Mucosa of descending colon (tissue), 3 donors: ENCODE data around the gene MAGI2. TPM values are rescaled to one million over a fixed set of nuclear protein-coding genes. Genes with fewer than 3 reads are reported as not detected.

Experiments used
- ATAC-seq: fragments of 200-7000 bp; cut with Tn5 transposase; one replicate; pipeline ENCODE4 v1.9.1; 2020; ENCODE audit warnings: mild to moderate bottlenecking, moderate library complexity
- DNase-seq, 3 donors: peaks; one replicate each; pipeline ENCODE4 v3.0.0-alpha.2; 2020
- H3K36me3 ChIP-seq: fragments of 200-600 bp; one replicate; pipeline ENCODE4 v1.8.0; 2021; ENCODE audit warnings: low read depth, mild to moderate bottlenecking
- H3K4me1 ChIP-seq: fragments of 200-600 bp; one replicate; pipeline ENCODE4 v1.8.0; 2021; ENCODE audit warnings: low read depth, mild to moderate bottlenecking
- H3K4me3 ChIP-seq: fragments of 200-600 bp; one replicate; pipeline ENCODE4 v1.8.0; 2021; ENCODE audit warnings: mild to moderate bottlenecking
- H3K9me3 ChIP-seq: fragments of 200-600 bp; one replicate; pipeline ENCODE4 v1.8.0; 2021; ENCODE audit warnings: mild to moderate bottlenecking
- CTCF ChIP-seq: fragments of 200-600 bp; IDR thresholded peaks from one replicate; pipeline ENCODE4 v1.8.0; 2022; ENCODE audit warnings: antibody characterized with exemption, mild to moderate bottlenecking
- intact Hi-C, 2 donors: fragments of 100-400 bp; cut with DNase I in 1 of 2; cut with micrococcal nuclease in 1 of 2; formaldehyde crosslinking; loops; one replicate each; pipeline versions ENCODE4 v1.11.0 to v1.11.1; 2022; cut with DNase I, micrococcal nuclease
- total RNA-seq, 3 donors: library from RNA; stranded (reverse); fragmentation: NEBNext Ultra II Directional in 2 of 3; extraction: Animal tissue kit (Norgen Biotek cat#: 25700) in 2 of 3; gene quantifications; one replicate each; pipeline versions ENCODE4 v1.2.1 to v1.2.4, GENCODE V29; 2021 to 2023
- donor health status: DM: no; HTN: no; CAD: no; lungs with moderate emphysema.
- donor health status: DM: no; HTN: no; CAD: no.
- donor health status: DM: no; HTN: yes; CAD: no.

Gene MAGI2
- total RNA-seq, 3 donors from 2014 or later: 1.9 to 14.5 (median 2.7) TPM

- TF ChIP-seq CTCF: no peak
- no peak overlapping the region for H3K4me3 ChIP-seq
- intact Hi-C loops: no loop called here
- H3K4me1 ChIP-seq: no peaks in the 10 kb centered on the region
- no peaks in the 10 kb centered on the region for H3K9me3 ChIP-seq
- H3K36me3 ChIP-seq: no peaks in the 10 kb centered on the region
- DNase-seq (no peak), ATAC-seq (no peak)
Measured at GRCh38 chr7:78359836-78360235, 1093.6 kb downstream of the MAGI2 start.

- TF ChIP-seq CTCF: no peak
- Histone ChIP-seq H3K36me3 (no peaks in the 10 kb centered on the region), H3K4me1 (no peaks in the 10 kb centered on the region), H3K4me3 (no peak overlapping the region), H3K9me3 (no peaks in the 10 kb centered on the region)
- intact Hi-C loops: no loop called here
- no peak for DNase-seq
- no peak for ATAC-seq
Measured at GRCh38 chr7:78357709-78358108, 1095.8 kb downstream of the MAGI2 start.

- no peaks in the 10 kb centered on the region for H3K9me3 ChIP-seq
- intact Hi-C loops: no loop called here
- no peaks in the 10 kb centered on the region for H3K4me1 ChIP-seq
- H3K36me3 ChIP-seq: no peaks in the 10 kb centered on the region
- TF ChIP-seq CTCF: no peak
- H3K4me3 ChIP-seq: no peak overlapping the region
- DNase-seq (no peak), ATAC-seq (no peak)
Measured at GRCh38 chr7:78355834-78356233, 1097.6 kb downstream of the MAGI2 start.

GRCh38 chr7:78350926-78351325 lies 1102.5 kb downstream of the MAGI2 start:
- Histone ChIP-seq H3K4me1 (no peaks in the 10 kb centered on the region), H3K4me3 (no peak overlapping the region), H3K36me3 (no peaks in the 10 kb centered on the region), H3K9me3 (no peaks in the 10 kb centered on the region)
- TF ChIP-seq CTCF: no peak
- intact Hi-C loops: no loop called here
- ATAC-seq (peak; percentile 39), DNase-seq (no peak)

GRCh38 chr7:78350391-78350790 lies 1103.1 kb downstream of the MAGI2 start:
- DNase-seq: no peak
- Histone ChIP-seq H3K9me3 (no peaks in the 10 kb centered on the region), H3K36me3 (no peaks in the 10 kb centered on the region), H3K4me3 (no peak overlapping the region), H3K4me1 (no peaks in the 10 kb centered on the region)
- no peak for TF ChIP-seq CTCF
- intact Hi-C loops: no loop called here
- ATAC-seq: no peak

- Histone ChIP-seq H3K4me1 (no peaks in the 10 kb centered on the region), H3K9me3 (no peaks in the 10 kb centered on the region), H3K36me3 (no peaks in the 10 kb centered on the region), H3K4me3 (no peak overlapping the region)
- no peak for ATAC-seq
- intact Hi-C loops: no loop called here
- no peak for TF ChIP-seq CTCF
- DNase-seq: no peak
Measured at GRCh38 chr7:78346827-78347226, 1106.6 kb downstream of the MAGI2 start.
